ENCODE results near the gene SLC43A2. TPM values are rescaled to one million over a fixed set of nuclear protein-coding genes. Genes with fewer than 3 reads are reported as not detected.

SLC43A2 gene
- total RNA-seq (2016; rRNA removed; fragmentation: Illumina TruSeq; extraction: Trizol) = 3.3 and 7.3 TPM in 2 replicates
- 0.97 and 1.3 TPM in 2 replicates for total RNA-seq (2016; cell fraction: cytosol; rRNA removed; fragmentation: Illumina TruSeq; extraction: Trizol; ENCODE audit: low read depth)
- 2.0 and 8.1 TPM in 2 replicates for total RNA-seq (2016; cell fraction: insoluble cytoplasmic fraction; rRNA removed; fragmentation: Illumina TruSeq; extraction: Trizol)
- 4.2 and 4.8 TPM in 2 replicates for total RNA-seq (2016; cell fraction: membrane; rRNA removed; fragmentation: Illumina TruSeq; extraction: Trizol)
- total RNA-seq (2016; cell fraction: nucleus; rRNA removed; fragmentation: Illumina TruSeq; extraction: Trizol) = 6.5 and 9.2 TPM in 2 replicates
- 20.0 and 26.7 TPM in 2 replicates for polyA plus RNA-seq (2011; rRNA removed)
- polyA plus RNA-seq (2011; cell fraction: cytosol; rRNA removed) = 24.6 and 32.6 TPM in 2 replicates
- 23.0 and 27.0 TPM in 2 replicates for polyA plus RNA-seq (2011; cell fraction: nucleus; rRNA removed)
- polyA plus RNA-seq (2012) = 23.6 and 32.7 TPM in 2 replicates
- 1.1 and 1.6 TPM in 2 replicates for polyA plus RNA-seq (2016; cell fraction: cytosol; fragmentation: Illumina TruSeq; extraction: Trizol; ENCODE audit: low read depth)
- 3.0 and 4.3 TPM in 2 replicates for polyA plus RNA-seq (2016; cell fraction: insoluble cytoplasmic fraction; fragmentation: Illumina TruSeq; extraction: Trizol; ENCODE audit: low read depth)
- 2.7 and 2.9 TPM in 2 replicates for polyA plus RNA-seq (2016; cell fraction: membrane; fragmentation: Illumina TruSeq; extraction: Trizol; ENCODE audit: low read depth)
- polyA plus RNA-seq (2016; cell fraction: nucleus; fragmentation: Illumina TruSeq; extraction: Trizol; ENCODE audit: insufficient read depth, low read depth) = 12.1 and 13.4 TPM in 2 replicates
- 35.9 and 121 TPM in 2 replicates for polyA minus RNA-seq (2011; rRNA and poly(A)+ RNA removed; ENCODE audit: low replicate concordance)
- 22.7 and 26.1 TPM in 2 replicates for polyA minus RNA-seq (2011; cell fraction: cytosol; rRNA and poly(A)+ RNA removed)
- 18.9 and 19.1 TPM in 2 replicates for polyA minus RNA-seq (2011; cell fraction: nucleus; rRNA and poly(A)+ RNA removed)
- percentile 32 among the genes with signal in this experiment for Bru-seq, nascent RNA
- BruChase-seq, experiment 1, labeled RNA remaining after a 6-hour chase = percentile 38 among the genes with signal in this experiment
- percentile 31 among the genes with signal in this experiment for BruChase-seq, experiment 2, labeled RNA remaining after a 2-hour chase
- long read RNA-seq, experiment 1, full-length matches to known transcripts = 3 of 11 reads
- long read RNA-seq, experiment 1, partial matches to known transcripts = 3 of 11 reads
- long read RNA-seq, experiment 1, other reads (novel, unspliced or antisense) = 5 of 11 reads
- long read RNA-seq, experiment 2, full-length matches to known transcripts = 7 of 24 reads
- long read RNA-seq, experiment 2, partial matches to known transcripts = 6 of 24 reads
- long read RNA-seq, experiment 2, other reads (novel, unspliced or antisense) = 11 of 24 reads

- POLR2A ChIA-PET = interaction anchor here (0.6 to 3.2 kb wide), 12 partner anchors 9 to 182 kb away, joined by 3 to 27 read pairs (median 4); partner anchors contain the start of genes INPP5K and RILP
- H3K36me3 ChIP-seq (replicated peaks in 1 of 2; ENCODE audit: control insufficient read depth in 1 of 2, insufficient read depth in 2 of 2, low read length in 2 of 2) = peaks cover 0 to 2% of the 10 kb centered on the region in 2 experiments; a peak in 1 of 5 replicates
- peak within 1 kb of the TSS; percentile 62 to 93 (median 90) for H3K4me3 ChIP-seq (replicated peaks in 1 of 3; ENCODE audit: insufficient read depth in 1 of 3, low read depth in 2 of 3, low read length in 3 of 3)
- WGBS (ENCODE audit: low lambda C conversion rate) = under 1% methylated on average over 31 of the region's 95 CpGs
- H3K4me2 ChIP-seq (ENCODE audit: low read depth, low read length) = peak within 1 kb of the TSS; percentile 99
- no peaks in the 10 kb centered on the region for H4K20me1 ChIP-seq (ENCODE audit: insufficient read depth, low read length)
- in situ Hi-C loops (cut with HindIII; ENCODE audit: extremely low pct_ligation_motif_present, low pct_unique_long_range_greater_than_20kb) = loop anchor here (5.0 kb wide), 1 partner anchor 51 kb away; no protein-coding TSS in a partner anchor
- intact Hi-C loops (cut with micrococcal nuclease; ENCODE audit: unreplicated experiment) = loop anchor here (1.0 kb wide), 1 partner anchor 54 kb away; no protein-coding TSS in a partner anchor
- FAIRE-seq = no peak
- peaks cover 0 to 2% of the 10 kb centered on the region in 2 experiments; a peak in 1 of 5 replicates for H3K27me3 ChIP-seq (ENCODE audit: control insufficient read depth in 1 of 2, insufficient read depth in 2 of 2, low read length in 2 of 2)
- peak; percentile 58 for DNase-seq (ENCODE audit: low spot score)
- BruUV-seq (replicated peaks) = no TSS peak
- H2AFZ ChIP-seq (ENCODE audit: low read length) = no peak within 1 kb of the TSS
- peak within 1 kb of the TSS; percentile 71 for H3K27ac ChIP-seq (ENCODE audit: extremely low read length, insufficient read depth, low read length)
- ATAC-seq = peak; percentile 86
- no peaks in the 10 kb centered on the region for H3K79me2 ChIP-seq (ENCODE audit: insufficient read depth, low read length)
- CTCF ChIA-PET (ENCODE audit: low intra/inter-chr PET ratio, low total read pairs) = interaction anchor here (3.6 kb wide), 1 partner anchor 54 kb away, joined by 55 read pairs; no protein-coding TSS in a partner anchor
- H3K9me3 ChIP-seq (ENCODE audit: low read length) = no peaks in the 10 kb centered on the region
- peaks cover 40% of the 10 kb centered on the region for H3K4me1 ChIP-seq (ENCODE audit: insufficient read depth, low read length)
- H3K9ac ChIP-seq (ENCODE audit: insufficient read depth, low read depth, low read length) = peak within 1 kb of the TSS; percentile 71
- no peak for TF ChIP-seq ZNF775 (CRISPR knock-in tag; IDR thresholded peaks at IDR 0.05; ENCODE audit: borderline replicate concordance)
- TF ChIP-seq ZNF879 (CRISPR knock-in tag; IDR thresholded peaks at IDR 0.05) = no peak
- peak; percentile 47; the same call in 1 of the 2 replicates for TF ChIP-seq GMEB1 (CRISPR knock-in tag; IDR thresholded peaks at IDR 0.05; ENCODE audit: borderline replicate concordance)
- no peak for TF ChIP-seq NPAS2 (CRISPR knock-in tag; IDR thresholded peaks at IDR 0.05; ENCODE audit: borderline replicate concordance)
- TF ChIP-seq HNF1B (CRISPR knock-in tag; IDR thresholded peaks at IDR 0.05) = no peak
- TF ChIP-seq JDP2 (CRISPR knock-in tag; IDR thresholded peaks at IDR 0.05; ENCODE audit: borderline replicate concordance) = no peak
- no peak for TF ChIP-seq ZBTB20 (CRISPR knock-in tag; IDR thresholded peaks at IDR 0.05; ENCODE audit: borderline replicate concordance, low read depth)
- TF ChIP-seq SPEN (CRISPR knock-in tag; IDR thresholded peaks at IDR 0.05; ENCODE audit: low read depth) = 0 out of 2 replicates have a peak, but pooled peaks have one; percentile 42
- no peak for TF ChIP-seq ZNF253 (CRISPR knock-in tag; IDR thresholded peaks at IDR 0.05; ENCODE audit: borderline replicate concordance)
- no peak for TF ChIP-seq PAWR (CRISPR knock-in tag; IDR thresholded peaks at IDR 0.05; ENCODE audit: borderline replicate concordance)
Measured at GRCh38 chr17:1627982-1628855, at the start of gene SLC43A2. Gene SLC43A2, minus strand, starts transcription at chr17:1628834. Its CDS starts 960 bp downstream, at chr17:1627874.

Data from HepG2 (cell line).